ENCODE results near the gene CACTIN.

- TF ChIP-seq CTCF (IDR thresholded peaks at IDR 0.05; ENCODE audit: low read length) (peak; percentile 93), EZH2 (IDR thresholded peaks at IDR 0.05; ENCODE audit: borderline replicate concordance, low read length) (no peak)
These were observed 39.3 kb upstream of the CACTIN start for GRCh38 chr19:3665681-3666544.

Measured in OCI-LY1 (cell line).